ENCODE data around the gene ADRB1. TPM values are rescaled to one million over a fixed set of nuclear protein-coding genes. Genes with fewer than 3 reads are reported as not detected.

Gene ADRB1
- total RNA-seq, 4 donors from 2014 or later = 0.13 to 0.66 (median 0.18) TPM; not detected in 1

GRCh38 chr10:114000457-114001010 is 43.1 kb upstream of the ADRB1 start:
- in situ Hi-C loops (cut with MboI; ENCODE audit: low sequenced_read_pairs in 4 of 4) = no loop called here
- ATAC-seq (no peak), DNase-seq (no peak)
- Histone ChIP-seq H3K9me3 (no peaks in the 10 kb centered on the region), H3K4me3 (no peak overlapping the region), H3K4me1 (no peaks in the 10 kb centered on the region), H3K27me3 (no peaks in the 10 kb centered on the region), H3K27ac (no peak overlapping the region), H3K36me3 (no peaks in the 10 kb centered on the region)
- TF ChIP-seq, protein P1, sequence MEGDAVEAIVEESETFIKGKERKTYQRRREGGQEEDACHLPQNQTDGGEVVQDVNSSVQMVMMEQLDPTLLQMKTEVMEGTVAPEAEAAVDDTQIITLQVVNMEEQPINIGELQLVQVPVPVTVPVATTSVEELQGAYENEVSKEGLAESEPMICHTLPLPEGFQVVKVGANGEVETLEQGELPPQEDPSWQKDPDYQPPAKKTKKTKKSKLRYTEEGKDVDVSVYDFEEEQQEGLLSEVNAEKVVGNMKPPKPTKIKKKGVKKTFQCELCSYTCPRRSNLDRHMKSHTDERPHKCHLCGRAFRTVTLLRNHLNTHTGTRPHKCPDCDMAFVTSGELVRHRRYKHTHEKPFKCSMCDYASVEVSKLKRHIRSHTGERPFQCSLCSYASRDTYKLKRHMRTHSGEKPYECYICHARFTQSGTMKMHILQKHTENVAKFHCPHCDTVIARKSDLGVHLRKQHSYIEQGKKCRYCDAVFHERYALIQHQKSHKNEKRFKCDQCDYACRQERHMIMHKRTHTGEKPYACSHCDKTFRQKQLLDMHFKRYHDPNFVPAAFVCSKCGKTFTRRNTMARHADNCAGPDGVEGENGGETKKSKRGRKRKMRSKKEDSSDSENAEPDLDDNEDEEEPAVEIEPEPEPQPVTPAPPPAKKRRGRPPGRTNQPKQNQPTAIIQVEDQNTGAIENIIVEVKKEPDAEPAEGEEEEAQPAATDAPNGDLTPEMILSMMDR (IDR thresholded peaks at IDR 0.05 in 4 of 5, conservative IDR thresholded peaks at IDR 0.05 in 1 of 5) = no peak
- TF ChIP-seq POLR2A (IDR thresholded peaks at IDR 0.05) = no peak
- intact Hi-C loops (cut with DNase I; ENCODE audit: low total_unique reads) = no loop called here

- Histone ChIP-seq H3K36me3 (no peaks in the 10 kb centered on the region), H3K9me3 (no peaks in the 10 kb centered on the region), H3K4me3 (no peak overlapping the region), H3K27ac (no peak overlapping the region), H3K27me3 (no peaks in the 10 kb centered on the region), H3K4me1 (no peaks in the 10 kb centered on the region)
- DNase-seq (no peak), ATAC-seq (no peak)
- intact Hi-C loops (cut with DNase I; ENCODE audit: low total_unique reads) = no loop called here
- in situ Hi-C loops (cut with MboI; ENCODE audit: low sequenced_read_pairs in 4 of 4) = no loop called here
- no peak for TF ChIP-seq POLR2A (IDR thresholded peaks at IDR 0.05)
- TF ChIP-seq, protein P1 (IDR thresholded peaks at IDR 0.05 in 4 of 5, conservative IDR thresholded peaks at IDR 0.05 in 1 of 5) = no peak
These were observed 41.2 kb upstream of the ADRB1 start for GRCh38 chr10:114002422-114002821.

GRCh38 chr10:114003161-114003941 is 40.3 kb upstream of the ADRB1 start:
- H3K27me3 ChIP-seq = no peaks in the 10 kb centered on the region
- H3K27ac ChIP-seq = no peak overlapping the region
- no peak overlapping the region for H3K4me3 ChIP-seq
- no peaks in the 10 kb centered on the region for H3K9me3 ChIP-seq
- DNase-seq (no peak), ATAC-seq (no peak)
- H3K4me1 ChIP-seq = no peaks in the 10 kb centered on the region
- no peaks in the 10 kb centered on the region for H3K36me3 ChIP-seq
- intact Hi-C loops (cut with DNase I; ENCODE audit: low total_unique reads) (no loop called here), in situ Hi-C loops (cut with MboI; ENCODE audit: low sequenced_read_pairs in 4 of 4) (no loop called here)
- no peak for TF ChIP-seq POLR2A (IDR thresholded peaks at IDR 0.05)
- TF ChIP-seq, protein P1 (IDR thresholded peaks at IDR 0.05 in 4 of 5, conservative IDR thresholded peaks at IDR 0.05 in 1 of 5) = no peak

GRCh38 chr10:114009281-114009996 is 34.2 kb upstream of the ADRB1 start:
- H3K4me3 ChIP-seq = no peak overlapping the region
- DNase-seq = no peak
- intact Hi-C loops (cut with DNase I; ENCODE audit: low total_unique reads) = no loop called here
- no peaks in the 10 kb centered on the region for H3K36me3 ChIP-seq
- no peak for ATAC-seq
- H3K27ac ChIP-seq = no peak overlapping the region
- no peaks in the 10 kb centered on the region for H3K27me3 ChIP-seq
- no peaks in the 10 kb centered on the region for H3K4me1 ChIP-seq
- in situ Hi-C loops (cut with MboI; ENCODE audit: low sequenced_read_pairs in 4 of 4) = no loop called here
- TF ChIP-seq, protein P1 (IDR thresholded peaks at IDR 0.05 in 4 of 5, conservative IDR thresholded peaks at IDR 0.05 in 1 of 5) = no peak
- TF ChIP-seq POLR2A (IDR thresholded peaks at IDR 0.05) = no peak
- H3K9me3 ChIP-seq = no peaks in the 10 kb centered on the region

Measured in gastrocnemius medialis (tissue), 4 donors.